Measurements from ENCODE around the gene WDR17.

Gene WDR17

GRCh38 chr4:176222149-176222548 lies 156.5 kb downstream of the WDR17 start:
- H3K27ac ChIP-seq = no peak overlapping the region
- H3K4me1 ChIP-seq = no peaks in the 10 kb centered on the region
- H3K27me3 ChIP-seq (ENCODE audit: control insufficient read depth, insufficient read depth, low read length) = no peaks in the 10 kb centered on the region
- no peak overlapping the region for H3K9ac ChIP-seq
- H3K9me3 ChIP-seq (ENCODE audit: control insufficient read depth, low read length) = no peaks in the 10 kb centered on the region
- no peak overlapping the region for H2AFZ ChIP-seq
- H3K36me3 ChIP-seq (ENCODE audit: control insufficient read depth, insufficient read depth, low read length) = no peaks in the 10 kb centered on the region
- H3K4me2 ChIP-seq (ENCODE audit: low read length) = no peak overlapping the region
- H3K4me3 ChIP-seq (ENCODE audit: low read depth, low read length) = no peak overlapping the region
- H3K79me2 ChIP-seq = no peaks in the 10 kb centered on the region
- TF ChIP-seq CTCF (IDR thresholded peaks at IDR 0.05) = no peak

- no peaks in the 10 kb centered on the region for H3K79me2 ChIP-seq
- H3K4me2 ChIP-seq (ENCODE audit: low read length) = no peak overlapping the region
- H3K27ac ChIP-seq = no peak overlapping the region
- no peaks in the 10 kb centered on the region for H3K27me3 ChIP-seq (ENCODE audit: control insufficient read depth, insufficient read depth, low read length)
- H2AFZ ChIP-seq = no peak overlapping the region
- no peaks in the 10 kb centered on the region for H3K9me3 ChIP-seq (ENCODE audit: control insufficient read depth, low read length)
- no peaks in the 10 kb centered on the region for H3K4me1 ChIP-seq
- no peak overlapping the region for H3K4me3 ChIP-seq (ENCODE audit: low read depth, low read length)
- H3K36me3 ChIP-seq (ENCODE audit: control insufficient read depth, insufficient read depth, low read length) = no peaks in the 10 kb centered on the region
- H3K9ac ChIP-seq = no peak overlapping the region
- TF ChIP-seq CTCF (IDR thresholded peaks at IDR 0.05) = no peak
Observed at GRCh38 chr4:176223561-176223960, 157.9 kb downstream of the WDR17 start.

- H3K27ac ChIP-seq = no peak overlapping the region
- H3K4me3 ChIP-seq (ENCODE audit: low read depth, low read length) = no peak overlapping the region
- H3K79me2 ChIP-seq = no peaks in the 10 kb centered on the region
- no peak for TF ChIP-seq CTCF (IDR thresholded peaks at IDR 0.05)
- no peaks in the 10 kb centered on the region for H3K9me3 ChIP-seq (ENCODE audit: control insufficient read depth, low read length)
- H3K4me2 ChIP-seq (ENCODE audit: low read length) = no peak overlapping the region
- H3K9ac ChIP-seq = no peak overlapping the region
- H3K27me3 ChIP-seq (ENCODE audit: control insufficient read depth, insufficient read depth, low read length) = no peaks in the 10 kb centered on the region
- no peaks in the 10 kb centered on the region for H3K36me3 ChIP-seq (ENCODE audit: control insufficient read depth, insufficient read depth, low read length)
- no peaks in the 10 kb centered on the region for H3K4me1 ChIP-seq
- no peak overlapping the region for H2AFZ ChIP-seq
Observed at GRCh38 chr4:176226736-176227135, 161.1 kb downstream of the WDR17 start.

- Histone ChIP-seq H3K4me1 (no peaks in the 10 kb centered on the region), H3K4me3 (ENCODE audit: low read depth, low read length) (no peak overlapping the region), H2AFZ (no peak overlapping the region), H3K27me3 (ENCODE audit: control insufficient read depth, insufficient read depth, low read length) (no peaks in the 10 kb centered on the region), H3K9me3 (ENCODE audit: control insufficient read depth, low read length) (no peaks in the 10 kb centered on the region), H3K36me3 (ENCODE audit: control insufficient read depth, insufficient read depth, low read length) (no peaks in the 10 kb centered on the region), H3K79me2 (no peaks in the 10 kb centered on the region), H3K9ac (no peak overlapping the region), H3K27ac (no peak overlapping the region), H3K4me2 (ENCODE audit: low read length) (no peak overlapping the region)
- TF ChIP-seq CTCF (IDR thresholded peaks at IDR 0.05) = no peak
Observed at GRCh38 chr4:176229645-176230044, 164.0 kb downstream of the WDR17 start.
